Measurements from ENCODE around the gene RRP15.

GRCh38 chr1:218350035-218350525 lies 65.0 kb downstream of the RRP15 start:
- TF ChIP-seq CTCF (IDR thresholded peaks at IDR 0.05) (no peak), POLR2A (IDR thresholded peaks at IDR 0.05) (no peak)
